Measurements from ENCODE around the gene CELA2B.

GRCh38 chr1:15442759-15443158 is 33.1 kb upstream of the CELA2B start:
- TF ChIP-seq EP300 (IDR thresholded peaks at IDR 0.05) (no peak), CTCF (IDR thresholded peaks at IDR 0.05) (no peak)
